GM19193 (cell line): ENCODE data around the gene NDUFS5.

ENCODE experiments used
- POLR2A ChIP-seq: IDR thresholded peaks from 4 replicates; pipeline ENCODE4 v1.6.1; 2011; ENCODE audit not compliant: insufficient read depth, insufficient read length; ENCODE audit errors: extremely low read depth

Gene NDUFS5

GRCh38 chr1:39050001-39050400 is 23.9 kb downstream of the NDUFS5 start:
- no peak for TF ChIP-seq POLR2A

GRCh38 chr1:39051956-39052355 is 25.8 kb downstream of the NDUFS5 start:
- no peak for TF ChIP-seq POLR2A

- no peak for TF ChIP-seq POLR2A
Measured at GRCh38 chr1:39061951-39062350, 35.8 kb downstream of the NDUFS5 start.

- no peak for TF ChIP-seq POLR2A
Measured at GRCh38 chr1:39063191-39063590, 37.0 kb downstream of the NDUFS5 start.

GRCh38 chr1:39063775-39064174 is 37.6 kb downstream of the NDUFS5 start:
- no peak for TF ChIP-seq POLR2A

GRCh38 chr1:39065542-39065941 is 39.4 kb downstream of the NDUFS5 start:
- no peak for TF ChIP-seq POLR2A

- no peak for TF ChIP-seq POLR2A
Measured at GRCh38 chr1:39076127-39076798, 50.1 kb downstream of the NDUFS5 start.

- no peak for TF ChIP-seq POLR2A
Measured at GRCh38 chr1:39076799-39077148, 50.6 kb downstream of the NDUFS5 start.

- TF ChIP-seq POLR2A, result no peak
Measured at GRCh38 chr1:39080269-39080826, 54.2 kb downstream of the NDUFS5 start.

- TF ChIP-seq POLR2A, result no peak
Measured at GRCh38 chr1:39080831-39081270, 54.7 kb downstream of the NDUFS5 start.

- TF ChIP-seq POLR2A, result no peak
Measured at GRCh38 chr1:39081271-39082009, 55.3 kb downstream of the NDUFS5 start.

GRCh38 chr1:39082010-39082799 is 56.1 kb downstream of the NDUFS5 start:
- no peak for TF ChIP-seq POLR2A

- no peak for TF ChIP-seq POLR2A
Measured at GRCh38 chr1:39082811-39083576, 56.8 kb downstream of the NDUFS5 start.

GRCh38 chr1:39084191-39084590 is 58.0 kb downstream of the NDUFS5 start:
- no peak for TF ChIP-seq POLR2A
